B cell (primary cell): ENCODE results near the gene SYNE1. TPM values are rescaled to one million over a fixed set of nuclear protein-coding genes. Genes with fewer than 3 reads are reported as not detected.

Experiments used
- ATAC-seq: fragments of 200-7000 bp; cut with Tn5 transposase; one replicate; pipeline ENCODE4 v1.10.0; 2021; ENCODE audit warnings: low read depth, mild to moderate bottlenecking, moderate number of reproducible peaks, moderate library complexity
- CTCF ChIA-PET: fragments of 350-600 bp; sonication (Branson Sonifier 250); formaldehyde crosslinking; loops from one replicate; lab custom pipeline; 2021; ENCODE audit warnings: antibody characterized with exemption, inconsistent platforms; lab: Charles Lee
- POLR2A ChIA-PET: fragments of 350-600 bp; sonication (Branson Sonifier 250); formaldehyde crosslinking; loops from one replicate; lab custom pipeline; 2021; ENCODE audit warnings: antibody characterized with exemption; lab: Charles Lee
- DNase-seq: peaks from one replicate; pipeline ENCODE4 v3.0.0; 2013
- H2AFZ ChIP-seq: 2 replicates; pipeline ENCODE4 v1.6.1; 2012; ENCODE audit warnings: mild to moderate bottlenecking, low read depth, low read length; ENCODE audit not compliant: insufficient read depth, poor library complexity, severe bottlenecking
- H3K27ac ChIP-seq, 2 donors: 1 replicate in 1 of 2; 2 replicates in 1 of 2; pipeline ENCODE4 v1.5.1; 2012 to 2013; ENCODE audit warnings: low read length in 2 of 2, mild to moderate bottlenecking in 2 of 2, moderate library complexity in 1 of 2
- H3K27me3 ChIP-seq, 4 experiments: fragments of 200-600 bp in 1 of 4; sonication (generic) in 1 of 4; replicated peaks in 1 of 4; 1 replicate in 2 of 4; 2 replicates in 2 of 4; pipeline versions ENCODE4 v1.6.1 to v1.7.0; 2013 to 2016; ENCODE audit warnings: low read length in 3 of 4, mild to moderate bottlenecking in 2 of 4, mixed read lengths in 1 of 4, moderate library complexity in 1 of 4; ENCODE audit not compliant: insufficient read depth in 4 of 4, control insufficient read depth in 3 of 4; ENCODE audit errors: control extremely low read depth in 1 of 4
- H3K36me3 ChIP-seq, 2 experiments: replicated peaks in 1 of 2; 1 replicate in 1 of 2; 2 replicates in 1 of 2; pipeline versions ENCODE4 v1.6.1 to v1.7.1; 2013; ENCODE audit warnings: low read length in 1 of 2; ENCODE audit not compliant: insufficient read depth in 2 of 2, control insufficient read depth in 1 of 2; ENCODE audit errors: control extremely low read depth in 1 of 2, extremely low read depth in 1 of 2
- H3K4me1 ChIP-seq, 2 donors: fragments of 200-600 bp in 1 of 2; sonication (generic) in 1 of 2; 1 replicate in 1 of 2; 2 replicates in 1 of 2; pipeline versions ENCODE4 v1.5.1 to v1.6.1; 2013 to 2017; ENCODE audit warnings: low read length in 2 of 2; ENCODE audit not compliant: control insufficient read depth in 2 of 2, insufficient read depth in 2 of 2
- H3K4me2 ChIP-seq: replicated peaks from 2 replicates; pipeline ENCODE3; 2012; ENCODE audit warnings: mild to moderate bottlenecking, low read depth, low read length; ENCODE audit not compliant: poor library complexity, severe bottlenecking
- H3K4me3 ChIP-seq, 5 experiments: fragments of 200-600 bp in 1 of 5; sonication (generic) in 1 of 5; 1 replicate in 3 of 5; 2 replicates in 2 of 5; pipeline versions ENCODE4 v1.5.1 to v1.7.0; 2011 to 2016; ENCODE audit warnings: low read length in 4 of 5, mild to moderate bottlenecking in 4 of 5, low read depth in 2 of 5, control low read depth in 1 of 5, moderate library complexity in 1 of 5; ENCODE audit not compliant: insufficient read depth in 1 of 5; ENCODE audit errors: control extremely low read depth in 1 of 5, extremely low read depth in 1 of 5
- H3K79me2 ChIP-seq: fragments of 200-600 bp; sonication (generic); one replicate; pipeline ENCODE4 v1.6.0; 2016; ENCODE audit warnings: low read length; ENCODE audit not compliant: control insufficient read depth, insufficient read depth
- H3K9ac ChIP-seq: fragments of 200-600 bp; sonication (generic); 2 replicates; pipeline ENCODE4 v1.6.1; 2017; ENCODE audit warnings: mild to moderate bottlenecking, low read length, moderate library complexity
- H3K9me3 ChIP-seq, 3 donors: one replicate each; pipeline versions ENCODE4 v1.6.1 to v1.7.1; 2013; ENCODE audit warnings: low read length in 2 of 3; ENCODE audit not compliant: control insufficient read depth in 2 of 3, insufficient read depth in 1 of 3; ENCODE audit errors: control extremely low read depth in 1 of 3
- H4K20me1 ChIP-seq: 2 replicates; pipeline ENCODE4 v1.6.0; 2012; ENCODE audit warnings: mild to moderate bottlenecking, low read length; ENCODE audit not compliant: insufficient read depth, control insufficient read depth, poor library complexity, severe bottlenecking
- H3K27ac Mint-ChIP-seq: one replicate; pipeline ENCODE4 v1.8.0; 2021; ENCODE audit warnings: mixed read lengths
- H3K27me3 Mint-ChIP-seq: one replicate; pipeline ENCODE4 v1.8.0; 2021; ENCODE audit warnings: mixed read lengths
- H3K4me1 Mint-ChIP-seq: one replicate; pipeline ENCODE4 v1.8.0; 2021; ENCODE audit warnings: mixed read lengths
- H3K4me3 Mint-ChIP-seq: one replicate; pipeline ENCODE4 v1.8.0; 2021; ENCODE audit warnings: mixed read lengths
- H3K9me3 Mint-ChIP-seq: one replicate; pipeline ENCODE4 v1.8.0; 2022; ENCODE audit warnings: mixed read lengths; ENCODE audit not compliant: insufficient read depth
- EZH2 ChIP-seq: IDR thresholded peaks from 2 replicates; pipeline ENCODE4 v1.6.1; 2012; ENCODE audit warnings: borderline replicate concordance, low read depth, mild to moderate bottlenecking, moderate library complexity, low read length; ENCODE audit not compliant: insufficient read depth, poor library complexity, severe bottlenecking
- WGBS: methylation state at CpG from one replicate; pipeline ENCODE4 v1.1.5; 2013; ENCODE audit warnings: missing lambda C conversion rate; ENCODE audit not compliant: insufficient coverage; 5-methylcytosine and 5-hydroxymethylcytosine counted together
- intact Hi-C: fragments of 100-400 bp; cut with micrococcal nuclease; formaldehyde crosslinking; loops from one replicate; pipeline ENCODE4 v1.10.0; 2022
- polyA plus RNA-seq: library from polyadenylated mRNA; depleted of rRNA; stranded (reverse); fragments of >200 nt; gene quantifications from 2 replicates; pipeline ENCODE4 v1.2.3, GENCODE V29; 2012
- total RNA-seq, 2 donors: library from RNA; stranded (reverse); fragments of 120-200 nt in 1 of 2; gene quantifications; 1 replicate in 1 of 2; 2 replicates in 1 of 2; pipeline versions ENCODE4 v1.2.3 to v1.2.4, GENCODE V29; 2013 to 2022
- TF ChIP-seq, protein P1 (sequence below): fragments of 200-600 bp; IDR thresholded peaks from one replicate; pipeline ENCODE4 v1.8.0; 2022; ENCODE audit warnings: antibody characterized with exemption, mild to moderate bottlenecking

SYNE1 gene
- total and polyA plus RNA-seq, 2 donors (not counting 1 experiment from before 2014, with no cell fraction given) = 49.2 to 108 TPM

DNA sequence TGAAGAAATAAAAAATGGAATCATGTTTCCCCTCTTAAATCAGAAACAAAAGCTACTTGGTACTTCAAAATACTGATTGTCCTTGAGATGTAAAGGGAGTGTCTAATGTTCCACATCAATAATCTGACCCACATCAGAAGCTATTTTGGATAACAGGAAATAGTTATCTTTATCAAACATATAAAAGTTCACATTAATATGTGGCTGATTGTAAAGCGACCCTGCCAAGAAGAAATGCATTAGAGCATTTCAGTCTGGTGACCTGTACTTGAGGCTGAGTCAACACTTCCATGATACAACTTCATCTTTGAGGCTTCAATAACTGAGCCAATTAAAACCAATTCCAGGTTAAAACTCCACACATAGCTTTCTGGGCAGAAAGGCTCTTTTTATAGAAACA, 31.8 kb downstream of the SYNE1 start:
- intact Hi-C loops = no loop called here
- Mint-ChIP-seq H3K4me1 (no peaks in the 10 kb centered on the region), H3K27me3 (no peaks in the 10 kb centered on the region), H3K4me3 (no peak overlapping the region), H3K9me3 (no peaks in the 10 kb centered on the region), H3K27ac (no peak overlapping the region)
- Histone ChIP-seq H3K79me2 (no peaks in the 10 kb centered on the region), H3K27me3 (no peaks in the 10 kb centered on the region), H3K27ac (no peak overlapping the region), H3K9ac (no peak overlapping the region), H3K9me3 (no peaks in the 10 kb centered on the region), H3K4me1 (no peaks in the 10 kb centered on the region), H4K20me1 (no peaks in the 10 kb centered on the region), H3K4me2 (no peak overlapping the region), H2AFZ (no peak overlapping the region), H3K36me3 (no peaks in the 10 kb centered on the region), H3K4me3 (no peak overlapping the region)
- DNase-seq = no peak
- ATAC-seq = no peak
- ChIA-PET CTCF (no interaction called here), POLR2A (no interaction called here)
- no peak for TF ChIP-seq EZH2
- no CpG with 5 or more reads among the region's 1 CpG for WGBS

DNA sequence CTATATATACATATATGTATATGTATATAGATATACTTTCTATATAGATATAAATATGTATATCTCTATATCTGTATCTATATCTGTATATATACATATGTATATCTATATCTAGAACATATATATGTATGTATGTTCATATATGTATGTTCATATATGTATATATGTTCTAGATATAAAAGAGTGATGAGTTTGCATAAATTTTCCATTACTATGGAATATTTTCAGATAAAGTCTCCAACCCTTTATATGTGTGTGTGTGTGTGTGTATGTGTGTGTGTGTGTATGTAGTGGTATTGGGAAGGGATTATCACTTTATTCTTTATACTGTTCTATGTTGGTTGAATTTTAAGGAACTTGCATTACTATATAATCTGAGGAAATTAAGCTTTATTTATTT, 33.3 kb downstream of the SYNE1 start:
- ChIA-PET POLR2A (no interaction called here), CTCF (no interaction called here)
- no peak for DNase-seq
- Histone ChIP-seq H3K27ac (no peak overlapping the region), H3K9me3 (no peaks in the 10 kb centered on the region), H3K9ac (no peak overlapping the region), H3K4me1 (no peaks in the 10 kb centered on the region), H3K79me2 (no peaks in the 10 kb centered on the region), H4K20me1 (no peaks in the 10 kb centered on the region), H3K4me2 (no peak overlapping the region), H3K4me3 (no peak overlapping the region), H3K27me3 (no peaks in the 10 kb centered on the region), H3K36me3 (no peaks in the 10 kb centered on the region), H2AFZ (no peak overlapping the region)
- no peaks in the 10 kb centered on the region for H3K27me3 Mint-ChIP-seq
- H3K9me3 Mint-ChIP-seq = no peaks in the 10 kb centered on the region
- H3K4me1 Mint-ChIP-seq = no peaks in the 10 kb centered on the region
- intact Hi-C loops = no loop called here
- no peak for TF ChIP-seq EZH2
- TF ChIP-seq, protein P1, sequence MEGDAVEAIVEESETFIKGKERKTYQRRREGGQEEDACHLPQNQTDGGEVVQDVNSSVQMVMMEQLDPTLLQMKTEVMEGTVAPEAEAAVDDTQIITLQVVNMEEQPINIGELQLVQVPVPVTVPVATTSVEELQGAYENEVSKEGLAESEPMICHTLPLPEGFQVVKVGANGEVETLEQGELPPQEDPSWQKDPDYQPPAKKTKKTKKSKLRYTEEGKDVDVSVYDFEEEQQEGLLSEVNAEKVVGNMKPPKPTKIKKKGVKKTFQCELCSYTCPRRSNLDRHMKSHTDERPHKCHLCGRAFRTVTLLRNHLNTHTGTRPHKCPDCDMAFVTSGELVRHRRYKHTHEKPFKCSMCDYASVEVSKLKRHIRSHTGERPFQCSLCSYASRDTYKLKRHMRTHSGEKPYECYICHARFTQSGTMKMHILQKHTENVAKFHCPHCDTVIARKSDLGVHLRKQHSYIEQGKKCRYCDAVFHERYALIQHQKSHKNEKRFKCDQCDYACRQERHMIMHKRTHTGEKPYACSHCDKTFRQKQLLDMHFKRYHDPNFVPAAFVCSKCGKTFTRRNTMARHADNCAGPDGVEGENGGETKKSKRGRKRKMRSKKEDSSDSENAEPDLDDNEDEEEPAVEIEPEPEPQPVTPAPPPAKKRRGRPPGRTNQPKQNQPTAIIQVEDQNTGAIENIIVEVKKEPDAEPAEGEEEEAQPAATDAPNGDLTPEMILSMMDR = no peak
- ATAC-seq = no peak
- no peak overlapping the region for H3K27ac Mint-ChIP-seq
- H3K4me3 Mint-ChIP-seq = no peak overlapping the region
